ENCODE measurements around the gene CSF2.

The CSF2 gene

DNA sequence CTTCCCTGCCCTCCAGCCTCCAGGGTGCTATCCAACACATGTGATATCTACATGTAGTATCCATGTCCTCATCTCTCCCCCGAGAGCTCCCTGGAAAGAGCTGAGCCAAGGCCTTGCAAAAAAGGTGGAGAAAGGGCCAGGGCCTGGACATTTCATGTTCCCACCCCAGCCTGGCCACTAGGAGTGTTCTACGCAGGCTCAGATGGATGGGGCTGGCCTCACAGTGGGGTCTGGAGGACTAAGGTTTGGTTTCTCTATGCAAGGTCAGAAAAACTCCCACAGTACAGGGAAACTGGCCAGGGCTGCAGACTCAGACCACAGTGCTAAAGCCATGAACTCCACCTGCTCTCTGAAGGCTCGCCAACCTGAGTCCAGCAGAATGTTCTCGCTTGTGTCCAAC, 1.5 kb upstream of the CSF2 start:
- DNase-seq (ENCODE audit: insufficient read length, low spot score) (no peak), FAIRE-seq (no peak)
- TF ChIP-seq POLR2A (IDR thresholded peaks at IDR 0.05; ENCODE audit: low read depth, low read length) (no peak), PAX5 (IDR thresholded peaks at IDR 0.05; ENCODE audit: insufficient read depth, low read length, severe bottlenecking) (no peak), POLR2AphosphoS5 (IDR thresholded peaks at IDR 0.05; ENCODE audit: low read depth, low read length) (no peak), SPI1 (IDR thresholded peaks at IDR 0.05; ENCODE audit: low read depth, low read length) (no peak)

DNA sequence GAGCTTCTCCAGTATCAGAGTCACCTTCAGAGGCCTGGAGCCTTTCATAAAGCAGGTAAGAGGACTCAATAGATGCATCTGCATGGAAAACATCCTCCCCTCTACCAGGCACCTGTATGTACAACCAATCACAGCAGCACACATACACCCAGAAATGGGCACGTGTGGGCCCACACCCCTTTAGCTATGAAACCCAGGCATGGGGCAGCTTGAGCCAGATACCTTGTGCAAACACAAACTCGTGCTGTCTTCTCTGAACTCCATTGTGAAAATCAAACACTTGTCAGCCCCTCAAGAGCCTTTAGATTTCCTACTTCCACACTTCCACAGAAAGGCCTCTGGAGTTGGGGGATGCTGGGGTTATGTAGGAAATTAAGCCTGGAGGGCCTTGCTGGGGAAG, 1.1 kb upstream of the CSF2 start:
- no peak for FAIRE-seq
- TF ChIP-seq PAX5 (IDR thresholded peaks at IDR 0.05; ENCODE audit: insufficient read depth, low read length, severe bottlenecking) (no peak), POU2F2 (IDR thresholded peaks at IDR 0.05; ENCODE audit: low read depth, low read length) (no peak), POLR2A (IDR thresholded peaks at IDR 0.05; ENCODE audit: low read depth, low read length) (no peak), TAF1 (IDR thresholded peaks at IDR 0.05; ENCODE audit: low read depth, low read length) (no peak), POLR2AphosphoS5 (IDR thresholded peaks at IDR 0.05; ENCODE audit: low read depth, low read length) (no peak), SPI1 (IDR thresholded peaks at IDR 0.05; ENCODE audit: low read depth, low read length) (no peak)
- no peak for DNase-seq (ENCODE audit: insufficient read length, low spot score)

DNA sequence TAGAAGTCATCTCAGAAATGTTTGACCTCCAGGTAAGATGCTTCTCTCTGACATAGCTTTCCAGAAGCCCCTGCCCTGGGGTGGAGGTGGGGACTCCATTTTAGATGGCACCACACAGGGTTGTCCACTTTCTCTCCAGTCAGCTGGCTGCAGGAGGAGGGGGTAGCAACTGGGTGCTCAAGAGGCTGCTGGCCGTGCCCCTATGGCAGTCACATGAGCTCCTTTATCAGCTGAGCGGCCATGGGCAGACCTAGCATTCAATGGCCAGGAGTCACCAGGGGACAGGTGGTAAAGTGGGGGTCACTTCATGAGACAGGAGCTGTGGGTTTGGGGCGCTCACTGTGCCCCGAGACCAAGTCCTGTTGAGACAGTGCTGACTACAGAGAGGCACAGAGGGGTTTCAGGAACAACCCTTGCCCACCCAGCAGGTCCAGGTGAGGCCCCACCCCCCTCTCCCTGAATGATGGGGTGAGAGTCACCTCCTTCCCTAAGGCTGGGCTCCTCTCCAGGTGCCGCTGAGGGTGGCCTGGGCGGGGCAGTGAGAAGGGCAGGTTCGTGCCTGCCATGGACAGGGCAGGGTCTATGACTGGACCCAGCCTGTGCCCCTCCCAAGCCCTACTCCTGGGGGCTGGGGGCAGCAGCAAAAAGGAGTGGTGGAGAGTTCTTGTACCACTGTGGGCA, 642 bp downstream of the CSF2 start:
- FAIRE-seq: no peak
- TF ChIP-seq POU2F2 (IDR thresholded peaks at IDR 0.05; ENCODE audit: low read depth, low read length): no peak
- TF ChIP-seq POLR2A (IDR thresholded peaks at IDR 0.05; ENCODE audit: low read depth, low read length): no peak
- no peak for TF ChIP-seq POLR2AphosphoS5 (IDR thresholded peaks at IDR 0.05; ENCODE audit: low read depth, low read length)
- no peak for TF ChIP-seq SPI1 (IDR thresholded peaks at IDR 0.05; ENCODE audit: low read depth, low read length)
- TF ChIP-seq PAX5 (IDR thresholded peaks at IDR 0.05; ENCODE audit: insufficient read depth, low read length, severe bottlenecking): no peak
- no peak for TF ChIP-seq TAF1 (IDR thresholded peaks at IDR 0.05; ENCODE audit: low read depth, low read length)
- DNase-seq (ENCODE audit: insufficient read length, low spot score): no peak

DNA sequence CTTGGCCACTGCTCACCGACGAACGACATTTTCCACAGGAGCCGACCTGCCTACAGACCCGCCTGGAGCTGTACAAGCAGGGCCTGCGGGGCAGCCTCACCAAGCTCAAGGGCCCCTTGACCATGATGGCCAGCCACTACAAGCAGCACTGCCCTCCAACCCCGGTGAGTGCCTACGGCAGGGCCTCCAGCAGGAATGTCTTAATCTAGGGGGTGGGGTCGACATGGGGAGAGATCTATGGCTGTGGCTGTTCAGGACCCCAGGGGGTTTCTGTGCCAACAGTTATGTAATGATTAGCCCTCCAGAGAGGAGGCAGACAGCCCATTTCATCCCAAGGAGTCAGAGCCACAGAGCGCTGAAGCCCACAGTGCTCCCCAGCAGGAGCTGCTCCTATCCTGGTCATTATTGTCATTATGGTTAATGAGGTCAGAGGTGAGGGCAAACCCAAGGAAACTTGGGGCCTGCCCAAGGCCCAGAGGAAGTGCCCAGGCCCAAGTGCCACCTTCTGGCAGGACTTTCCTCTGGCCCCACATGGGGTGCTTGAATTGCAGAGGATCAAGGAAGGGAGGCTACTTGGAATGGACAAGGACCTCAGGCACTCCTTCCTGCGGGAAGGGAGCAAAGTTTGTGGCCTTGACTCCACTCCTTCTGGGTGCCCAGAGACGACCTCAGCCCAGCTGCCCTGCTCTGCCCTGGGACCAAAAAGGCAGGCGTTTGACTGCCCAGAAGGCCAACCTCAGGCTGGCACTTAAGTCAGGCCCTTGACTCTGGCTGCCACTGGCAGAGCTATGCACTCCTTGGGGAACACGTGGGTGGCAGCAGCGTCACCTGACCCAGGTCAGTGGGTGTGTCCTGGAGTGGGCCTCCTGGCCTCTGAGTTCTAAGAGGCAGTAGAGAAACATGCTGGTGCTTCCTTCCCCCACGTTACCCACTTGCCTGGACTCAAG, 1.5 kb downstream of the CSF2 start:
- FAIRE-seq (peak; percentile 75), DNase-seq (ENCODE audit: insufficient read length, low spot score) (no peak)
- TF ChIP-seq POLR2AphosphoS5 (IDR thresholded peaks at IDR 0.05; ENCODE audit: low read depth, low read length) (no peak), SPI1 (IDR thresholded peaks at IDR 0.05; ENCODE audit: low read depth, low read length) (no peak), POU2F2 (IDR thresholded peaks at IDR 0.05; ENCODE audit: low read depth, low read length) (no peak), TAF1 (IDR thresholded peaks at IDR 0.05; ENCODE audit: low read depth, low read length) (no peak), POLR2A (IDR thresholded peaks at IDR 0.05; ENCODE audit: low read depth, low read length) (no peak), PAX5 (IDR thresholded peaks at IDR 0.05; ENCODE audit: insufficient read depth, low read length, severe bottlenecking) (no peak)

DNA sequence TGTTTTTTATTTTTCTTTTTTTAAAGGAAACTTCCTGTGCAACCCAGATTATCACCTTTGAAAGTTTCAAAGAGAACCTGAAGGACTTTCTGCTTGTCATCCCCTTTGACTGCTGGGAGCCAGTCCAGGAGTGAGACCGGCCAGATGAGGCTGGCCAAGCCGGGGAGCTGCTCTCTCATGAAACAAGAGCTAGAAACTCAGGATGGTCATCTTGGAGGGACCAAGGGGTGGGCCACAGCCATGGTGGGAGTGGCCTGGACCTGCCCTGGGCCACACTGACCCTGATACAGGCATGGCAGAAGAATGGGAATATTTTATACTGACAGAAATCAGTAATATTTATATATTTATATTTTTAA, 2.1 kb downstream of the CSF2 start:
- no peak for TF ChIP-seq PAX5 (IDR thresholded peaks at IDR 0.05; ENCODE audit: insufficient read depth, low read length, severe bottlenecking)
- no peak for FAIRE-seq

DNA sequence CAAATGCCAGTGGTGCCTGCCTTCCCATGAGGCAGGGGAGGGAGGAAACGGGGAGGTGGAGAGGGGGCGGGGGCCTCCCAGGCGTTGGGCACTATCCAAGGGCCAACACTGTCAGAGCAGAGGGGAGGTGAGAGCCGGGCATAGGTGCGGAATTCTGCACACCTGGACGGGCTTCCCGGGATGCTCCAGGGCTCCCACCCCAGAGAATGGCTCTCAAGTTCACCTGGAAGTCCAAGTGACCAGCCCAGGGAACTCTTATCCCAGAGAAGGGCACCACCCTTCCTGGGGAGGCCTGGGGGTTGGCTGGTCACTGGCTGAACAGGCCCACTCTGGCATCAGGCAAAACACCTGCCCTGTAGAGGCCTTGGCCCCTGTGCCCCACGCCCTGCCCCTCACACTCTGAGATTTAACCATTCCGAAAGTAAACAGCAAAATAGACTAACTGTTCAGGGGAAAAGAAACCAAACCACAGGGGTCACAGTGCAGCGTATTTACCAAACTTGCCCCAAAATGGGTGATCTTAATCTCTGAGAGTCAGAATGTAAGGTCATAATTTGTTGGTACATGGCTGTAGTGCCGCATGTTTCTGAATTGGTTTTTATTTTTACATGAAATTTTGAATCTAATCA, 2.7 kb downstream of the CSF2 start:
- DNase-seq (ENCODE audit: insufficient read length, low spot score) (no peak), FAIRE-seq (no peak)
- no peak for TF ChIP-seq PAX5 (IDR thresholded peaks at IDR 0.05; ENCODE audit: insufficient read depth, low read length, severe bottlenecking)
- no peak for TF ChIP-seq POLR2AphosphoS5 (IDR thresholded peaks at IDR 0.05; ENCODE audit: low read depth, low read length)
- TF ChIP-seq POLR2A (IDR thresholded peaks at IDR 0.05; ENCODE audit: low read depth, low read length): no peak
- no peak for TF ChIP-seq TAF1 (IDR thresholded peaks at IDR 0.05; ENCODE audit: low read depth, low read length)
- no peak for TF ChIP-seq POU2F2 (IDR thresholded peaks at IDR 0.05; ENCODE audit: low read depth, low read length)
- no peak for TF ChIP-seq SPI1 (IDR thresholded peaks at IDR 0.05; ENCODE audit: low read depth, low read length)

More for the DNA sequence above, 2.1 kb downstream of the CSF2 start:
- no peak for DNase-seq (ENCODE audit: insufficient read length, low spot score)

DNA sequence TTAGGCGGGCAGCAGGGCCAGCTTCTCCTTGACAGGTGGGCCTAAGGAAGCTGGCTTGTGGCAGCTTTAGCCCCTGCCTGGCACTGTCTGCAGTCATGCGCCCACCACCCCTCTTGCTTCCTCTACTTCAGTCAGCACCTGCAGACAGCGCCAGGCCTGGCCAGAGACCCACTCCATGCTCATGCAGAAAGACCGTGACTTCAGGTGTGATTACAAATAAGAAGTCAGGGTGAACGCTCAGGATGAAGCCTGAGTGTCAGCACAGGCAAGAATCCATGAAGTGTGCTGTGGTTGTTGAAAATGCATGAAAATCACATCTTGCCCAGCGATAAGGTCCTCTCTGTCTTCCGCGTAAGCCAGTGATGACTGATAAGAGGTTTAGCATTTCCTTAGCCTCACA, 3.4 kb downstream of the CSF2 start:
- no peak for FAIRE-seq
- DNase-seq (ENCODE audit: insufficient read length, low spot score): no peak
- TF ChIP-seq POU2F2 (IDR thresholded peaks at IDR 0.05; ENCODE audit: low read depth, low read length) (no peak), POLR2A (IDR thresholded peaks at IDR 0.05; ENCODE audit: low read depth, low read length) (no peak), POLR2AphosphoS5 (IDR thresholded peaks at IDR 0.05; ENCODE audit: low read depth, low read length) (no peak), SPI1 (IDR thresholded peaks at IDR 0.05; ENCODE audit: low read depth, low read length) (no peak), TAF1 (IDR thresholded peaks at IDR 0.05; ENCODE audit: low read depth, low read length) (no peak), PAX5 (IDR thresholded peaks at IDR 0.05; ENCODE audit: insufficient read depth, low read length, severe bottlenecking) (no peak)

DNA sequence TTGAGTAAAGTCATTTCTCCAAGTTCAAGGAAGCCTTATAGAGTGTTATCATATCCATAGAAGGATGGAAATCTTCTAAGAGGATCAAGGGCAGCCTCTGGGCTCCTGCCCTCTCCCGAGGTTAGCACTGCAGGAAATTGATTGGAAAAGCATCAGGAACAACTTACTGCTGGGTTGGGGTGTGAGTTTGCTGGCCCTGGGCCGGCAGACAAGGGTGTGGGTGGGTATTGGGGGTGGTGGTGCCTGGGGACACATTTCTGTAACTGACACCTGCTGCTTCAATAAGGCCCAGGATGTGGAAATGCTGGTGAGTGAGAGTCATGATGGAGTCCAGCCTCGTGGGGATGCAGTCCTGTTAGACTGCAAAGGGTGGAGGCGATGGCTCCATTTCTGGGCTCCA, 5.5 kb downstream of the CSF2 start:
- TF ChIP-seq PAX5 (IDR thresholded peaks at IDR 0.05; ENCODE audit: insufficient read depth, low read length, severe bottlenecking): no peak
- no peak for TF ChIP-seq TAF1 (IDR thresholded peaks at IDR 0.05; ENCODE audit: low read depth, low read length)
- no peak for TF ChIP-seq POU2F2 (IDR thresholded peaks at IDR 0.05; ENCODE audit: low read depth, low read length)
- TF ChIP-seq POLR2A (IDR thresholded peaks at IDR 0.05; ENCODE audit: low read depth, low read length): no peak
- no peak for TF ChIP-seq SPI1 (IDR thresholded peaks at IDR 0.05; ENCODE audit: low read depth, low read length)
- no peak for TF ChIP-seq POLR2AphosphoS5 (IDR thresholded peaks at IDR 0.05; ENCODE audit: low read depth, low read length)
- DNase-seq (ENCODE audit: insufficient read length, low spot score): no peak
- no peak for FAIRE-seq

DNA sequence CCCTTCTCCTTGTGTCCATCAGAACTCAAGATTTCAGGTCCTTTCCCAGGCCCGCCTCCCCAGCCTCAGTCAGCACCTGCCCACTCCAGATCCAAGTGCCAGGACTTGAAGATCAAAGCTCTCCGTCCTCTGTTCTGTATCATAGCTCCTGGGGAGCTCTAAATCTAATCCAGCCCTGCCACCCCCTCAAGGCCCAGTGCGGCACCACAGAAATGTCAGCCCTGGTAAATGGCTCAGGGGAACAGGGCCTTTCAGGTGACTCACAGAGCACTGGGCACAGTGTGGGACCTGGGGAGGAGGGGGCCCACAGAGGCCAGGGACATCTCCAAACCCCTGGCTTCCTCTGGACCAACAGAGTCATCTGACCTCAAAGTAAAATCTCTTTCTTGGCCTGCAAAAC, 6.0 kb downstream of the CSF2 start:
- DNase-seq (ENCODE audit: insufficient read length, low spot score): no peak
- TF ChIP-seq PAX5 (IDR thresholded peaks at IDR 0.05; ENCODE audit: insufficient read depth, low read length, severe bottlenecking) (no peak), POLR2AphosphoS5 (IDR thresholded peaks at IDR 0.05; ENCODE audit: low read depth, low read length) (no peak), POU2F2 (IDR thresholded peaks at IDR 0.05; ENCODE audit: low read depth, low read length) (no peak), TAF1 (IDR thresholded peaks at IDR 0.05; ENCODE audit: low read depth, low read length) (no peak), POLR2A (IDR thresholded peaks at IDR 0.05; ENCODE audit: low read depth, low read length) (no peak), SPI1 (IDR thresholded peaks at IDR 0.05; ENCODE audit: low read depth, low read length) (no peak)
- FAIRE-seq: no peak

Data from GM12891 (cell line).